Transverse colon (tissue), 4 donors: ENCODE measurements around the gene ABHD17B. TPM values are rescaled to one million over a fixed set of nuclear protein-coding genes. Genes with fewer than 3 reads are reported as not detected.

Experiments used
- DNase-seq: peaks from one replicate; pipeline ENCODE4 v3.0.0-alpha.2; 2019
- H3K27ac ChIP-seq, 4 donors: fragments of 200-600 bp; sonication (generic); 2 replicates each; pipeline ENCODE4 v1.5.1; 2016 to 2018; ENCODE audit warnings: inconsistent platforms in 4 of 4
- H3K27me3 ChIP-seq: fragments of 200-600 bp; sonication (generic); 2 replicates; pipeline ENCODE4 v1.5.1; 2017; ENCODE audit warnings: inconsistent platforms
- H3K36me3 ChIP-seq, 4 donors: fragments of 200-600 bp; sonication (generic); 2 replicates each; pipeline ENCODE4 v1.5.1; 2017 to 2019; ENCODE audit warnings: inconsistent platforms in 4 of 4
- H3K4me1 ChIP-seq, 4 donors: fragments of 200-600 bp; sonication (generic); 2 replicates each; pipeline ENCODE4 v1.5.1; 2017 to 2020; ENCODE audit warnings: inconsistent platforms in 4 of 4
- H3K4me3 ChIP-seq, 4 donors: fragments of 200-600 bp; sonication (generic); 1 replicate in 1 of 4; 2 replicates in 3 of 4; pipeline versions ENCODE4 v1.5.1 to v1.6.1; 2017 to 2019; ENCODE audit warnings: inconsistent platforms in 4 of 4
- H3K9me3 ChIP-seq, 2 donors: fragments of 200-600 bp; sonication (generic); 2 replicates each; pipeline ENCODE4 v1.5.1; 2017 to 2019; ENCODE audit warnings: inconsistent platforms in 2 of 2
- CTCF ChIP-seq, 5 experiments: fragments of 200-600 bp in 3 of 5; fragments of 450-650 bp in 2 of 5; sonication (generic) in 3 of 5; IDR thresholded peaks; 1 replicate in 2 of 5; 2 replicates in 3 of 5; pipeline ENCODE4 v1.5.1; 2016 to 2017; ENCODE audit warnings: antibody characterized with exemption in 5 of 5, inconsistent platforms in 3 of 5, mild to moderate bottlenecking in 2 of 5, moderate library complexity in 1 of 5
- EP300 ChIP-seq: sonication (generic); formaldehyde crosslinking; IDR thresholded peaks from one replicate; pipeline ENCODE4 v1.6.1; 2017; ENCODE audit warnings: antibody characterized with exemption, low read depth
- POLR2A ChIP-seq: fragments of 450-650 bp; IDR thresholded peaks from one replicate; pipeline ENCODE4 v1.6.1; 2016; ENCODE audit warnings: antibody characterized with exemption, mild to moderate bottlenecking, moderate library complexity
- POLR2AphosphoS5 ChIP-seq, 3 donors: sonication (generic); formaldehyde crosslinking; IDR thresholded peaks; one replicate each; pipeline ENCODE4 v1.6.1; 2016; ENCODE audit warnings: antibody characterized with exemption in 3 of 3
- WGBS, 2 donors: methylation state at CpG; one replicate each; pipeline ENCODE4 v1.1.5; 2018; ENCODE audit warnings: low coverage in 1 of 2; 5-methylcytosine and 5-hydroxymethylcytosine counted together
- in situ Hi-C, 4 donors: fragments of 200-750 bp; cut with MboI; loops; one replicate each; pipeline versions ENCODE4 v1.15.0 to v1.15.1; 2017; ENCODE audit warnings: low sequenced_read_pairs in 3 of 4, low pct_ligation_motif_present in 1 of 4, low pct_unique_long_range_greater_than_20kb in 1 of 4
- intact Hi-C: fragments of 100-400 bp; cut with DNase I; formaldehyde crosslinking; loops from one replicate; pipeline ENCODE4 v1.15.1; 2023; ENCODE audit warnings: low total_unique reads
- total RNA-seq, 4 donors: library from RNA; depleted of rRNA; stranded (reverse); fragments of >200 nt; gene quantifications; one replicate each; pipeline ENCODE4 v1.1.0, GENCODE V29; 2016

Gene ABHD17B
- total RNA-seq, 4 donors from 2014 or later = 4.6 to 37.0 (median 21.5) TPM

- H3K27me3 ChIP-seq = no peaks in the 10 kb centered on the region
- no peak overlapping the region for H3K4me3 ChIP-seq
- H3K27ac ChIP-seq = no peak overlapping the region
- peaks cover 0 to 19% (median 0%) of the 10 kb centered on the region in 4 donors for H3K36me3 ChIP-seq
- TF ChIP-seq POLR2AphosphoS5 (IDR thresholded peaks at IDR 0.05) (no peak), EP300 (no peak), CTCF (IDR thresholded peaks at IDR 0.05) (no peak), POLR2A (no peak)
- no peak for DNase-seq
- H3K4me1 ChIP-seq = no peaks in the 10 kb centered on the region
- intact Hi-C loops = no loop called here
- H3K9me3 ChIP-seq = peaks cover 18 to 30% of the 10 kb centered on the region in 2 donors
- in situ Hi-C loops = no loop called here
- WGBS, 2 donors = 88 to 94% methylated on average over 2 of the region's 2 CpGs
Observed at GRCh38 chr9:71876106-71876505, 34.9 kb downstream of the ABHD17B start.

GRCh38 chr9:71875345-71875744, 35.6 kb downstream of the ABHD17B start:
- Histone ChIP-seq H3K27me3 (no peaks in the 10 kb centered on the region), H3K36me3 (peaks cover 0 to 19% (median 0%) of the 10 kb centered on the region in 4 donors), H3K4me1 (no peaks in the 10 kb centered on the region), H3K27ac (no peak overlapping the region), H3K4me3 (no peak overlapping the region), H3K9me3 (peaks cover 18 to 27% of the 10 kb centered on the region in 2 donors)
- no peak for DNase-seq
- WGBS, 2 donors = 97 to 100% methylated on average over 3 to 6 of the region's 6 CpGs
- TF ChIP-seq POLR2AphosphoS5 (IDR thresholded peaks at IDR 0.05) (no peak), CTCF (IDR thresholded peaks at IDR 0.05) (no peak), POLR2A (no peak), EP300 (no peak)
- intact Hi-C loops = no loop called here
- in situ Hi-C loops = no loop called here

DNA sequence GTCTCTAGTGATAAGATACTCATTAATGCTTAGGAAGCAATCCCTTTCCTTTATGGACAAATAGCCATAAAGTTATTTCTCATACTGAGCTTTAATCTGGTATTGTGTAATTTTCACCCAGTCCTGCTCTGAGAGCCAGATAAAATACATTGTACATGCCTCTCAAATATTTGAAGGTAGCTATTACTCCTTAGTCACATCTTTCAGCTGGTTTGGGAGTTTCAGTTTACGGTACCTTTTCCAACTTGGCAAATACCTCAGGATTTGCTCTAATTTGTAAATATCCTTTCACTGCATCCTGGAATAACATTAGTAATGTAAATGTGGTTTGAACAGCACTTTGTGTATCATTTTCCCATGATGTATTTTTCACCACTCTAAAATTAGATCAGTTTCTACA, 47.4 kb downstream of the ABHD17B start:
- Histone ChIP-seq H3K27me3 (no peaks in the 10 kb centered on the region), H3K4me3 (no peak overlapping the region), H3K9me3 (peaks cover 12 to 18% of the 10 kb centered on the region in 2 donors), H3K36me3 (peaks cover 0 to 29% (median 3%) of the 10 kb centered on the region in 4 donors), H3K27ac (no peak overlapping the region), H3K4me1 (no peaks in the 10 kb centered on the region)
- 75 to 96% methylated on average over 1 of the region's 1 CpG for WGBS, 2 donors
- in situ Hi-C loops (no loop called here), intact Hi-C loops (no loop called here)
- TF ChIP-seq POLR2A = no peak
- DNase-seq = no peak

- Histone ChIP-seq H3K4me1 (no peaks in the 10 kb centered on the region), H3K9me3 (peaks cover 12 to 18% of the 10 kb centered on the region in 2 donors), H3K4me3 (no peak overlapping the region), H3K27ac (no peak overlapping the region), H3K36me3 (peaks cover 0 to 22% (median 2%) of the 10 kb centered on the region in 4 donors), H3K27me3 (no peaks in the 10 kb centered on the region)
- 71 to 85% methylated on average over 3 of the region's 3 CpGs for WGBS, 2 donors
- no peak for DNase-seq
- TF ChIP-seq POLR2AphosphoS5 (IDR thresholded peaks at IDR 0.05) (no peak), EP300 (no peak), CTCF (IDR thresholded peaks at IDR 0.05) (no peak), POLR2A (no peak)
- in situ Hi-C loops (no loop called here), intact Hi-C loops (no loop called here)
Observed at GRCh38 chr9:71861618-71862017, 49.4 kb downstream of the ABHD17B start.

DNA sequence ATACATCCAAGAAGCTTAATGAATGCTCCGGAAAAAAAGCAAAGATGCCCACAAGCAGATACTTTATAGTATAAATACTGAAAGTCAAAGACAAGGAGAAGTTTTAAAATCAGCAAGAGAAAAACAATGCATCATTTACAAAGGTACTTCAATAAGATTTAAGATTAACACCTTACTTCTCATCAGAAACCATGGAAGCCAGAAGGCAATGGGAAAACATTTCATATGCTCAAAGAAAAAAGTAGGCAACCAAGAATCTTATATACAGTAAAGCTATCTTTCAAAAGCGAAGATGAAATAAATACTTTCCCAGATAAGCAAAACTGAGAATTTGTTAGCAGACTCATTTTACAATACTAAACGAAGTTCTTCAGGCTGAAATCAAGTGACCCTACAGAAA, 51.1 kb downstream of the ABHD17B start:
- Histone ChIP-seq H3K9me3 (peaks cover 12 to 18% of the 10 kb centered on the region in 2 donors), H3K27me3 (no peaks in the 10 kb centered on the region), H3K36me3 (peaks cover 0 to 19% (median 0%) of the 10 kb centered on the region in 4 donors), H3K4me1 (no peaks in the 10 kb centered on the region), H3K27ac (no peak overlapping the region), H3K4me3 (no peak overlapping the region)
- 96 to 100% methylated on average over 3 of the region's 3 CpGs for WGBS, 2 donors
- TF ChIP-seq CTCF (IDR thresholded peaks at IDR 0.05) (no peak), POLR2A (no peak), POLR2AphosphoS5 (IDR thresholded peaks at IDR 0.05) (no peak), EP300 (no peak)
- intact Hi-C loops = no loop called here
- in situ Hi-C loops = no loop called here
- no peak for DNase-seq
